Parathyroid adenoma (tissue), 2 donors: ENCODE results near the gene NFKB2.

Experiments used
- H2AFZ ChIP-seq: fragments of 300-600 bp; sonication (generic); one replicate; pipeline ENCODE4 v1.7.0; 2017; ENCODE audit warnings: antibody characterized with exemption, mild to moderate bottlenecking
- H3K27ac ChIP-seq: fragments of 300-600 bp; sonication (generic); one replicate; pipeline ENCODE4 v1.7.0; 2017
- H3K27me3 ChIP-seq: fragments of 300-600 bp; sonication (generic); one replicate; pipeline ENCODE4 v1.7.0; 2017; ENCODE audit warnings: low read length; ENCODE audit not compliant: control insufficient read depth, insufficient read depth
- H3K36me3 ChIP-seq: fragments of 300-600 bp; sonication (generic); one replicate; pipeline ENCODE4 v1.7.0; 2017; ENCODE audit warnings: low read length; ENCODE audit not compliant: control insufficient read depth, insufficient read depth
- H3K4me1 ChIP-seq: fragments of 300-600 bp; sonication (generic); one replicate; pipeline ENCODE4 v1.7.0; 2017; ENCODE audit warnings: control low read depth
- H3K4me2 ChIP-seq: fragments of 300-600 bp; sonication (generic); one replicate; pipeline ENCODE4 v1.7.0; 2017; ENCODE audit warnings: low read length
- H3K4me3 ChIP-seq: fragments of 300-600 bp; sonication (generic); one replicate; pipeline ENCODE4 v1.7.0; 2017; ENCODE audit warnings: low read depth, low read length
- H3K79me2 ChIP-seq: fragments of 300-600 bp; sonication (generic); one replicate; pipeline ENCODE4 v1.7.0; 2017; ENCODE audit warnings: control low read depth
- H3K9ac ChIP-seq: fragments of 300-600 bp; sonication (generic); one replicate; pipeline ENCODE4 v1.7.0; 2017; ENCODE audit warnings: mild to moderate bottlenecking
- H3K9me3 ChIP-seq: fragments of 300-600 bp; sonication (generic); one replicate; pipeline ENCODE4 v1.7.0; 2017; ENCODE audit warnings: low read length; ENCODE audit not compliant: control insufficient read depth
- CTCF ChIP-seq: fragments of 300-600 bp; sonication (generic); IDR thresholded peaks from one replicate; pipeline ENCODE4 v1.7.0; 2017; ENCODE audit warnings: antibody characterized with exemption, mild to moderate bottlenecking
- donor health status: primary hyperparathyroidism.

The NFKB2 gene

GRCh38 chr10:102416695-102417094, 21.2 kb downstream of the NFKB2 start:
- H3K36me3 ChIP-seq = no peaks in the 10 kb centered on the region
- no peaks in the 10 kb centered on the region for H3K79me2 ChIP-seq
- no peak overlapping the region for H3K4me2 ChIP-seq
- no peaks in the 10 kb centered on the region for H3K27me3 ChIP-seq
- H2AFZ ChIP-seq = no peak overlapping the region
- no peak overlapping the region for H3K4me3 ChIP-seq
- peaks cover 9% of the 10 kb centered on the region for H3K4me1 ChIP-seq
- no peak overlapping the region for H3K27ac ChIP-seq
- no peak overlapping the region for H3K9ac ChIP-seq
- no peaks in the 10 kb centered on the region for H3K9me3 ChIP-seq
- no peak for TF ChIP-seq CTCF

- Histone ChIP-seq H3K27ac (peak within 1 kb of the TSS; percentile 98), H3K4me1 (peaks cover 15% of the 10 kb centered on the region), H3K79me2 (no peaks in the 10 kb centered on the region), H3K27me3 (no peaks in the 10 kb centered on the region), H3K9ac (peak within 1 kb of the TSS; percentile 64), H3K4me2 (peak within 1 kb of the TSS; percentile 76), H3K9me3 (no peaks in the 10 kb centered on the region), H2AFZ (peak within 1 kb of the TSS; percentile 95), H3K4me3 (peak within 1 kb of the TSS; percentile 85), H3K36me3 (no peaks in the 10 kb centered on the region)
- no peak for TF ChIP-seq CTCF
These were observed 23.2 kb downstream of the NFKB2 start, which contains the start of gene PSD for GRCh38 chr10:102418622-102419268. Gene PSD, minus strand, starts transcription at chr10:102418785. Its CDS starts 1,747 bp downstream, at chr10:102417038.

GRCh38 chr10:102419269-102420180, 24.0 kb downstream of the NFKB2 start:
- peak overlapping the region; percentile 76 for H3K4me2 ChIP-seq
- no peak for TF ChIP-seq CTCF
- H3K27ac ChIP-seq = peak overlapping the region; percentile 98
- H3K9ac ChIP-seq = peak overlapping the region; percentile 64
- no peaks in the 10 kb centered on the region for H3K27me3 ChIP-seq
- peaks cover 5% of the 10 kb centered on the region for H3K79me2 ChIP-seq
- H2AFZ ChIP-seq = peak overlapping the region; percentile 95
- H3K36me3 ChIP-seq = no peaks in the 10 kb centered on the region
- peaks cover 15% of the 10 kb centered on the region for H3K4me1 ChIP-seq
- H3K4me3 ChIP-seq = peak overlapping the region; percentile 85
- no peaks in the 10 kb centered on the region for H3K9me3 ChIP-seq

- peak overlapping the region; percentile 85 for H3K4me3 ChIP-seq
- no peaks in the 10 kb centered on the region for H3K9me3 ChIP-seq
- peak overlapping the region; percentile 64 for H3K9ac ChIP-seq
- H3K79me2 ChIP-seq = peaks cover 6% of the 10 kb centered on the region
- H3K4me1 ChIP-seq = peaks cover 15% of the 10 kb centered on the region
- H3K27ac ChIP-seq = peak overlapping the region; percentile 98
- TF ChIP-seq CTCF = no peak
- no peaks in the 10 kb centered on the region for H3K36me3 ChIP-seq
- H2AFZ ChIP-seq = peak overlapping the region; percentile 95
- H3K27me3 ChIP-seq = no peaks in the 10 kb centered on the region
- H3K4me2 ChIP-seq = peak overlapping the region; percentile 76
These were observed 24.7 kb downstream of the NFKB2 start for GRCh38 chr10:102420181-102420713.
